ENCODE results near the gene ABCC8. TPM values are rescaled to one million over a fixed set of nuclear protein-coding genes. Genes with fewer than 3 reads are reported as not detected.
A peak's percentile ranks its signal among the peaks of the same experiment; 100 is the strongest.

The ABCC8 gene
- total and polyA plus RNA-seq, 12 donors, result 0.39 to 216 (median 4.0) TPM; not detected in 1

DNA sequence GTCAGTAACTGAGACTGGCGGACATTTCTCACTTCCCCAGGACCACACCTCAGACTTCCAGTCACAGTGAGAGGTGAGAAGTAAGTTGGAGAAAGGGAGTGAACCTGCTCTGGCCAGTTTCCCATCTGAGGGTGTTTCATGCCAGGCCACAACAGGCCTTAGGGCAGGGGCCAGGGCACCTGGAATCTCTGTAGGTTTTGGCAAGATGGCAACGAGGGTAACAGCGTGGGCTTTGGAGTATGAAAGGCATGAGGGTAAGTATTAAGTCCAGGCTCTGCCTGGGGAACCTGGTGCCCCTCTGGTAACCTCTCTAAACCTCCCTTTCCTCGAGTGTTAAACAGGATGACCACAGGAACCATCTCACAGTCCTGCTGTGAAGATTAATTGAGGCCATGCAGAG, 28.5 kb upstream of the ABCC8 start:
- H3K4me3 ChIP-seq, result no peak overlapping the region

DNA sequence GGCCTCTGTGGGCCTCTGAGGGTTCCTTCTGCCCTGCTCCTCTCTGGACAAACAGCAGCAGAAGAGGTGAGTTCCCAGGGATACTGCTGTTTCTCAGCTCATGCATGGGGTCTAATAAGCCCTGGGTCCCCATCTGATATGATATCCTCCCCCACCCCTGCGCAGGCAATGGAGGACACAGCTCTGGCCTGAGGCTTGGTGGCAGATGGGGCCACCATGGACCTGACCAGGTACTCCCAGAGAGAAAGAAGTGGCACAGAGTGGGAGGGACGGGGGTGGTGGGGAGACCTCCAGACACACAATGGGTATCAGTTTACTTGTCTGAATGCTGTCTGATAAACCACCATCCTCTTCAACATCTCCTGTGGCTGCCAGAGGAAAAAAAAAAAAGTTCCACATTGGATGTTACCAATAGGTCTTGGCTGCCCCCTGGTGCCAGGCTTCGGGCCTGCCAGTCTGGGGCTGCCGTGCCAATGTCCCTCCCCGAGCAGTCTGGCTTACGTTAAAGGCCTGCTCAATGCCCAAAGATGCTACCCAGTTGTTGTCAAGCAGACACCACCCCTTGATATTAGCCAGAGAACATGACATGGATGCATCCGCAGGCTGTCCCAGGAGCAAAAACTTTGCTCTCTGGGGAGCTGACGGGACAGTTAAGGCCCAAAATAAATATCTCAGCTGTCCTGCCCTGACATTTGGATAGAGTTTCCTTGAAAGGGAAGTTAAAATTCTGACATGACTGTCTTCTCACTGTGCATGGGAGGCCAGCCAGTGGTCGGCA, 27.9 kb upstream of the ABCC8 start:
- no peaks in the 10 kb centered on the region for H3K36me3 ChIP-seq (replicated peaks in 1 of 2)
- H3K4me3 ChIP-seq, result no peak overlapping the region
- intact Hi-C loops (cut with DNase I), result loop anchor here (2.0 to 10.0 kb wide), 3 partner anchors 117 to 280 kb away; partner anchors contain the start of gene KCNJ11 (in 1 of the 2)
- DNase-seq, result peak; percentile 80 to 95 (median 88)
- peaks cover 0 to 14% of the 10 kb centered on the region in 2 donors for H3K4me1 ChIP-seq (replicated peaks in 1 of 2)
- no peak overlapping the region for H3K27ac ChIP-seq
- TF ChIP-seq, protein P1, sequence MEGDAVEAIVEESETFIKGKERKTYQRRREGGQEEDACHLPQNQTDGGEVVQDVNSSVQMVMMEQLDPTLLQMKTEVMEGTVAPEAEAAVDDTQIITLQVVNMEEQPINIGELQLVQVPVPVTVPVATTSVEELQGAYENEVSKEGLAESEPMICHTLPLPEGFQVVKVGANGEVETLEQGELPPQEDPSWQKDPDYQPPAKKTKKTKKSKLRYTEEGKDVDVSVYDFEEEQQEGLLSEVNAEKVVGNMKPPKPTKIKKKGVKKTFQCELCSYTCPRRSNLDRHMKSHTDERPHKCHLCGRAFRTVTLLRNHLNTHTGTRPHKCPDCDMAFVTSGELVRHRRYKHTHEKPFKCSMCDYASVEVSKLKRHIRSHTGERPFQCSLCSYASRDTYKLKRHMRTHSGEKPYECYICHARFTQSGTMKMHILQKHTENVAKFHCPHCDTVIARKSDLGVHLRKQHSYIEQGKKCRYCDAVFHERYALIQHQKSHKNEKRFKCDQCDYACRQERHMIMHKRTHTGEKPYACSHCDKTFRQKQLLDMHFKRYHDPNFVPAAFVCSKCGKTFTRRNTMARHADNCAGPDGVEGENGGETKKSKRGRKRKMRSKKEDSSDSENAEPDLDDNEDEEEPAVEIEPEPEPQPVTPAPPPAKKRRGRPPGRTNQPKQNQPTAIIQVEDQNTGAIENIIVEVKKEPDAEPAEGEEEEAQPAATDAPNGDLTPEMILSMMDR (IDR thresholded peaks at IDR 0.05), result peak; percentile 85 to 96 (median 94)
- no peak for TF ChIP-seq POLR2A (IDR thresholded peaks at IDR 0.05)
- 27 to 40% (median 35%) methylated on average over 8 to 9 of the region's 9 CpGs for WGBS, 4 donors
- no peaks in the 10 kb centered on the region for H3K27me3 ChIP-seq
- H3K9me3 ChIP-seq (replicated peaks in 1 of 3), result no peaks in the 10 kb centered on the region

More for the DNA sequence above, 28.5 kb upstream of the ABCC8 start:
- intact Hi-C loops (cut with DNase I), result loop anchor here in 1 of 2 donors (2.0 to 10.0 kb wide), 2 partner anchors 120 to 280 kb away; no protein-coding TSS in a partner anchor
- no peaks in the 10 kb centered on the region for H3K27me3 ChIP-seq
- H3K36me3 ChIP-seq (replicated peaks in 1 of 2), result no peaks in the 10 kb centered on the region
- no peaks in the 10 kb centered on the region for H3K9me3 ChIP-seq (replicated peaks in 1 of 3)
- TF ChIP-seq, protein P1 (IDR thresholded peaks at IDR 0.05), result no peak
- TF ChIP-seq POLR2A (IDR thresholded peaks at IDR 0.05), result no peak
- WGBS, 4 donors, result 81 to 100% (median 92%) methylated on average over 1 to 4 of the region's 4 CpGs
- peaks cover 0 to 14% of the 10 kb centered on the region in 2 donors for H3K4me1 ChIP-seq (replicated peaks in 1 of 2)
- H3K27ac ChIP-seq, result no peak overlapping the region
- no peak for DNase-seq

DNA sequence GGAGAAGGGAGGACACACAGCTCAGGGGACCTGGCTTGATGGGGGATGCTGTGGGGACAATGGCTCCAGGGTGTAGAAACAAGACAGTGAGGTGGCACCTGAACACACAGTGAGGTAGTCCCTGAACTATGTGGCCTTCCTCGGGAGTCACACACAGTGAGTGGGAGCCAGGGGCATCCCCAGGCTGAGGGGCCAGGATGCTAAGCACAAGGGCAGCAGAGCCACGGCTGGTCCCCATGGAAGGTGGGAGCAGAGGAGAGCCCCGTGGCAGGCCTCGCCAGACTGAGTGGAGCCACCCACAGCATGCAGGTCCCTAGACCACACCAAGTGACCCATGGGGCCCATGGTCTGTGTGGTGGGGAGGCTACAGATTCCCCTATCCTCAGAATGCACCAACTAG, 26.0 kb upstream of the ABCC8 start:
- no peaks in the 10 kb centered on the region for H3K27me3 ChIP-seq
- no peaks in the 10 kb centered on the region for H3K36me3 ChIP-seq (replicated peaks in 1 of 2)
- H3K4me1 ChIP-seq (replicated peaks in 1 of 2), result peaks cover 0 to under 1% of the 10 kb centered on the region in 2 donors
- TF ChIP-seq POLR2A (IDR thresholded peaks at IDR 0.05), result no peak
- TF ChIP-seq, protein P1 (IDR thresholded peaks at IDR 0.05), result no peak
- 76 to 96% (median 87%) methylated on average over 3 to 4 of the region's 4 CpGs for WGBS, 4 donors
- H3K9me3 ChIP-seq (replicated peaks in 1 of 3), result no peaks in the 10 kb centered on the region
- no peak overlapping the region for H3K4me3 ChIP-seq
- intact Hi-C loops (cut with DNase I), result loop anchor here (5.0 to 10.0 kb wide), 2 partner anchors 115 to 278 kb away; partner anchors contain the start of gene KCNJ11 (in 1 of the 2)
- no peak for DNase-seq
- no peak overlapping the region for H3K27ac ChIP-seq

DNA sequence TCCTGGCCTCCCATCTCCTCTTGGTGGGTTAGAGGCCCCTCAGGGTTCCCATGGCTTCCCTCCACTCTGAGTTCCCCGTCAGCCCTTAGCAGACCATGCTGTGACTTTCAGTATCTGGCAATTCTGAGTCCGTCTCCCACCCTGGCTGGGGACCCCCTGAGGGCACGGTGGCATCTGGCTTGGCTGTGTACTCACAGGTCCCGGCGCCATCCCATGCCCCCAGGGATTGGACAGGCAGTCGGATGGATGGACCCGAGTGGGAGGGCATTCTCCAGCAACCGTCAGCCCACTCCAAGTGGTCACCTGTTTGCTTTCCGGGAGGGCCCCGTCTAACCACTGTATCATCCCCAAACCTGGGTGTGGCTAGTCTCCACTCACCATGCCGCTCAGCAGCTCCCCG, 24.0 kb upstream of the ABCC8 start:
- TF ChIP-seq, protein P1 (IDR thresholded peaks at IDR 0.05), result no peak
- TF ChIP-seq POLR2A (IDR thresholded peaks at IDR 0.05), result no peak
- H3K9me3 ChIP-seq (replicated peaks in 1 of 3), result no peaks in the 10 kb centered on the region
- WGBS, 4 donors, result 85 to 93% (median 89%) methylated on average over 9 to 12 of the region's 12 CpGs
- peaks cover under 1% of the 10 kb centered on the region for H3K27me3 ChIP-seq
- H3K4me1 ChIP-seq (replicated peaks in 1 of 2), result no peaks in the 10 kb centered on the region
- H3K36me3 ChIP-seq (replicated peaks in 1 of 2), result no peaks in the 10 kb centered on the region
- DNase-seq, result no peak
- no peak overlapping the region for H3K27ac ChIP-seq
- H3K4me3 ChIP-seq, result no peak overlapping the region
- intact Hi-C loops (cut with DNase I), result loop anchor here (5.0 to 10.0 kb wide), 2 partner anchors 113 to 276 kb away; partner anchors contain the start of gene KCNJ11 (in 1 of the 2)
